Stomach (tissue), 4 donors: ENCODE data around the gene MARCKSL1.

Experiments used
- CTCF ChIP-seq, 7 experiments: fragments of 450-650 bp in 4 of 7; fragments of 200-600 bp in 3 of 7; sonication (generic) in 3 of 7; IDR thresholded peaks; one replicate each; pipeline ENCODE4 v1.5.1; 2016 to 2019; ENCODE audit warnings: antibody characterized with exemption in 7 of 7, control low read depth in 2 of 7, mild to moderate bottlenecking in 1 of 7
- POLR2A ChIP-seq, 4 donors: fragments of 450-650 bp; IDR thresholded peaks; one replicate each; pipeline ENCODE4 v1.6.1; 2016; ENCODE audit warnings: antibody characterized with exemption in 4 of 4, control low read depth in 2 of 4, mild to moderate bottlenecking in 1 of 4, moderate library complexity in 1 of 4
- POLR2AphosphoS5 ChIP-seq, 3 donors: sonication (generic); formaldehyde crosslinking; IDR thresholded peaks; one replicate each; pipeline ENCODE4 v1.6.1; 2016; ENCODE audit warnings: antibody characterized with exemption in 3 of 3

GRCh38 chr1:32361674-32362473 is 25.8 kb upstream of the MARCKSL1 start:
- TF ChIP-seq CTCF (IDR thresholded peaks at IDR 0.05) (peak in 4 of 7 experiments; percentile 17 to 36 (median 24)), POLR2A (IDR thresholded peaks at IDR 0.05) (no peak), POLR2AphosphoS5 (IDR thresholded peaks at IDR 0.05) (peak in 1 of 3 donors; percentile 18)
